SK-N-SH treated with all-trans-retinoic acid at 6 μM for 48 hours (cell line): ENCODE data around the gene HTT.

Experiments
- ARNTL ChIP-seq: fragments of 450-650 bp; formaldehyde crosslinking; IDR thresholded peaks from 2 replicates; pipeline ENCODE4 v1.5.0; 2020; ENCODE audit warnings: low read depth, mild to moderate bottlenecking, moderate library complexity, borderline replicate concordance
- CREB5 ChIP-seq: fragments of 250-450 bp; sonication (Bioruptor Pico); IDR thresholded peaks from 2 replicates; pipeline ENCODE4 v1.5.1; 2020; ENCODE audit warnings: low read depth, mild to moderate bottlenecking, moderate library complexity
- CSRNP3 ChIP-seq: fragments of 250-450 bp; sonication (Bioruptor Pico); IDR thresholded peaks from 2 replicates; pipeline ENCODE4 v1.5.1; 2021; ENCODE audit warnings: mild to moderate bottlenecking, moderate library complexity
- ESRRG ChIP-seq: fragments of 250-450 bp; sonication (Bioruptor Pico); IDR thresholded peaks from 2 replicates; pipeline ENCODE4 v1.6.1; 2021; ENCODE audit warnings: mild to moderate bottlenecking
- GLIS3 ChIP-seq: fragments of 250-450 bp; sonication (Bioruptor Pico); IDR thresholded peaks from 2 replicates; pipeline ENCODE4 v1.5.0; 2020; ENCODE audit warnings: mild to moderate bottlenecking, moderate library complexity
- ISL1 ChIP-seq: fragments of 250-450 bp; sonication (Bioruptor Pico); IDR thresholded peaks from 2 replicates; pipeline ENCODE4 v2.1.2; 2022; ENCODE audit warnings: mild to moderate bottlenecking, moderate library complexity
- PATZ1 ChIP-seq: fragments of 250-450 bp; sonication (Bioruptor Pico); IDR thresholded peaks from 2 replicates; pipeline ENCODE4 v1.8.0; 2020; ENCODE audit warnings: mild to moderate bottlenecking, moderate library complexity, borderline replicate concordance
- TOX ChIP-seq: fragments of 250-450 bp; sonication (Bioruptor Pico); IDR thresholded peaks from 2 replicates; pipeline ENCODE4 v1.8.0; 2021; ENCODE audit warnings: mild to moderate bottlenecking, moderate library complexity, borderline replicate concordance
- TSHZ2 ChIP-seq: fragments of 250-450 bp; sonication (Bioruptor Pico); IDR thresholded peaks from 2 replicates; pipeline ENCODE4 v1.5.0; 2020; ENCODE audit warnings: mild to moderate bottlenecking, moderate library complexity
- ZC3H10 ChIP-seq: fragments of 250-450 bp; sonication (Bioruptor Pico); IDR thresholded peaks from 2 replicates; pipeline ENCODE4 v1.5.1; 2021; ENCODE audit warnings: mild to moderate bottlenecking, moderate library complexity
- ZFP30 ChIP-seq: fragments of 450-650 bp; formaldehyde crosslinking; IDR thresholded peaks from 2 replicates; pipeline ENCODE4 v1.5.0; 2022; ENCODE audit warnings: mild to moderate bottlenecking, moderate library complexity
- ZNF565 ChIP-seq: fragments of 450-650 bp; formaldehyde crosslinking; conservative IDR thresholded peaks from 2 replicates; pipeline ENCODE4 v1.5.0; 2020; ENCODE audit warnings: low read depth, mild to moderate bottlenecking, moderate library complexity
- ZNF70 ChIP-seq: fragments of 450-650 bp; formaldehyde crosslinking; IDR thresholded peaks from 2 replicates; pipeline ENCODE4 v1.5.0; 2020; ENCODE audit warnings: mild to moderate bottlenecking, moderate library complexity
- ZNF8 ChIP-seq: fragments of 450-650 bp; formaldehyde crosslinking; IDR thresholded peaks from 2 replicates; pipeline ENCODE4 v1.5.0; 2020; ENCODE audit warnings: mild to moderate bottlenecking, moderate library complexity

GRCh38 chr4:3203971-3204431, 129.5 kb downstream of the HTT start:
- TF ChIP-seq ZNF8 (CRISPR knock-in tag): no peak
- TF ChIP-seq ARNTL: no peak
- TF ChIP-seq ZNF565 (CRISPR knock-in tag): no peak
- no peak for TF ChIP-seq ZNF70 (CRISPR knock-in tag)
- no peak for TF ChIP-seq TSHZ2 (CRISPR knock-in tag)
- no peak for TF ChIP-seq PATZ1
- no peak for TF ChIP-seq ISL1 (CRISPR knock-in tag)
- TF ChIP-seq TOX: no peak
- no peak for TF ChIP-seq ZFP30 (CRISPR knock-in tag)
- TF ChIP-seq CREB5 (CRISPR knock-in tag): no peak
- no peak for TF ChIP-seq ZC3H10
- TF ChIP-seq GLIS3 (CRISPR knock-in tag): no peak
- TF ChIP-seq CSRNP3 (CRISPR knock-in tag): no peak
- TF ChIP-seq ESRRG (CRISPR knock-in tag): no peak
